HepG2 (cell line): ENCODE data around the gene MCEE. TPM values are rescaled to one million over a fixed set of nuclear protein-coding genes. Genes with fewer than 3 reads are reported as not detected.

Experiments used
- ATF7 ChIP-seq, 2 experiments: fragments of 450-650 bp in 1 of 2; sonication (generic) in 1 of 2; formaldehyde crosslinking in 1 of 2; IDR thresholded peaks; 2 replicates each; pipeline versions ENCODE4 v1.4.0 to v1.6.1; 2016 to 2020; ENCODE audit warnings: antibody characterized with exemption in 1 of 2, mild to moderate bottlenecking in 1 of 2, missing genetic modification reagents in 1 of 2
- ETV6 ChIP-seq: sonication (generic); formaldehyde crosslinking; conservative IDR thresholded peaks from 2 replicates; pipeline ENCODE4 v1.4.0; 2020; ENCODE audit warnings: missing genetic modification reagents
- KDM1A ChIP-seq: IDR thresholded peaks from 2 replicates; pipeline ENCODE4 v1.6.1; 2016; ENCODE audit warnings: missing compliant biosample characterization
- ZBTB38 ChIP-seq: sonication (generic); formaldehyde crosslinking; IDR thresholded peaks from 2 replicates; pipeline ENCODE4 v1.5.1; 2020; ENCODE audit warnings: mild to moderate bottlenecking, missing genetic modification reagents
- ZFP41 ChIP-seq: sonication (generic); formaldehyde crosslinking; IDR thresholded peaks from 2 replicates; pipeline ENCODE4 v1.4.0; 2020; ENCODE audit warnings: mild to moderate bottlenecking, missing genetic modification reagents, borderline replicate concordance
- ZFP82 ChIP-seq: sonication (generic); formaldehyde crosslinking; IDR thresholded peaks from 2 replicates; pipeline ENCODE4 v1.5.1; 2020; ENCODE audit warnings: mild to moderate bottlenecking, missing genetic modification reagents, borderline replicate concordance
- ZNF124 ChIP-seq: sonication (generic); formaldehyde crosslinking; IDR thresholded peaks from 2 replicates; pipeline ENCODE4 v1.4.0; 2020; ENCODE audit warnings: missing genetic modification reagents
- ZNF251 ChIP-seq: sonication (generic); formaldehyde crosslinking; IDR thresholded peaks from 2 replicates; pipeline ENCODE4 v1.9.0; 2021; ENCODE audit warnings: mild to moderate bottlenecking, missing genetic modification reagents
- ZNF274 ChIP-seq: sonication (generic); formaldehyde crosslinking; IDR thresholded peaks from 2 replicates; pipeline ENCODE4 v1.5.1; 2020; ENCODE audit warnings: mild to moderate bottlenecking, missing genetic modification reagents
- ZNF33B ChIP-seq: sonication (generic); formaldehyde crosslinking; IDR thresholded peaks from 2 replicates; pipeline ENCODE4 v1.5.1; 2020; ENCODE audit warnings: mild to moderate bottlenecking, missing genetic modification reagents
- ZNF34 ChIP-seq: sonication (generic); formaldehyde crosslinking; IDR thresholded peaks from 2 replicates; pipeline ENCODE4 v1.4.0; 2020; ENCODE audit warnings: mild to moderate bottlenecking, missing genetic modification reagents, borderline replicate concordance
- polyA plus RNA-seq, 8 experiments: library from polyadenylated mRNA; depleted of rRNA in 3 of 8; stranded (reverse) in 7 of 8; unstranded in 1 of 8; fragments of >200 nt; fragmentation: Illumina TruSeq in 4 of 8; extraction: Trizol in 4 of 8; gene quantifications; 2 replicates each; pipeline versions ENCODE4 v1.2.1 to v1.2.3, GENCODE V29; 2011 to 2016; ENCODE audit warnings: low read depth in 4 of 8, missing spikeins in 1 of 8, mixed read lengths in 1 of 8; ENCODE audit not compliant: insufficient read depth in 1 of 8
- total RNA-seq, 5 experiments: library from RNA; depleted of rRNA; stranded (reverse); fragments of >200 nt; fragmentation: Illumina TruSeq; extraction: Trizol; gene quantifications; 2 replicates each; pipeline ENCODE4 v1.2.3, GENCODE V29; 2016; ENCODE audit warnings: low read depth in 1 of 5
- TF ChIP-seq, protein P1 (sequence below): sonication (generic); formaldehyde crosslinking; IDR thresholded peaks from 2 replicates; pipeline ENCODE4 v1.5.0; 2020; ENCODE audit warnings: missing genetic modification reagents
- TF ChIP-seq, protein P2 (sequence below), 2 experiments: sonication (generic) in 1 of 2; formaldehyde crosslinking in 1 of 2; IDR thresholded peaks; 2 replicates each; pipeline versions ENCODE4 v1.4.0 to v1.6.1; 2016 to 2020; ENCODE audit warnings: borderline replicate concordance in 1 of 2, low read depth in 1 of 2, mild to moderate bottlenecking in 1 of 2, missing genetic modification reagents in 1 of 2
- TF ChIP-seq, protein P3 (sequence below): IDR thresholded peaks from 2 replicates; pipeline ENCODE4 v1.6.1; 2016; ENCODE audit warnings: missing compliant biosample characterization, missing genetic modification reagents, borderline replicate concordance
- TF ChIP-seq, protein P4 (sequence below): sonication (generic); formaldehyde crosslinking; IDR thresholded peaks from 2 replicates; pipeline ENCODE4 v1.8.1; 2023; ENCODE audit warnings: missing genetic modification reagents, inconsistent platforms, borderline replicate concordance
- TF ChIP-seq, protein P5 (sequence below): sonication (generic); formaldehyde crosslinking; IDR thresholded peaks from 2 replicates; pipeline ENCODE4 v1.8.0; 2023; ENCODE audit warnings: mild to moderate bottlenecking, missing genetic modification reagents
- TF ChIP-seq, protein P6 (sequence below): sonication (generic); formaldehyde crosslinking; IDR thresholded peaks from 2 replicates; pipeline ENCODE4 v1.5.1; 2020; ENCODE audit warnings: missing genetic modification reagents, mild to moderate bottlenecking, borderline replicate concordance

Gene MCEE
- total and polyA plus RNA-seq, 2 of the 13 experiments (the other 11 are each of a cell fraction or from before 2014, with no cell fraction given) = 32.0 to 66.9 TPM

DNA sequence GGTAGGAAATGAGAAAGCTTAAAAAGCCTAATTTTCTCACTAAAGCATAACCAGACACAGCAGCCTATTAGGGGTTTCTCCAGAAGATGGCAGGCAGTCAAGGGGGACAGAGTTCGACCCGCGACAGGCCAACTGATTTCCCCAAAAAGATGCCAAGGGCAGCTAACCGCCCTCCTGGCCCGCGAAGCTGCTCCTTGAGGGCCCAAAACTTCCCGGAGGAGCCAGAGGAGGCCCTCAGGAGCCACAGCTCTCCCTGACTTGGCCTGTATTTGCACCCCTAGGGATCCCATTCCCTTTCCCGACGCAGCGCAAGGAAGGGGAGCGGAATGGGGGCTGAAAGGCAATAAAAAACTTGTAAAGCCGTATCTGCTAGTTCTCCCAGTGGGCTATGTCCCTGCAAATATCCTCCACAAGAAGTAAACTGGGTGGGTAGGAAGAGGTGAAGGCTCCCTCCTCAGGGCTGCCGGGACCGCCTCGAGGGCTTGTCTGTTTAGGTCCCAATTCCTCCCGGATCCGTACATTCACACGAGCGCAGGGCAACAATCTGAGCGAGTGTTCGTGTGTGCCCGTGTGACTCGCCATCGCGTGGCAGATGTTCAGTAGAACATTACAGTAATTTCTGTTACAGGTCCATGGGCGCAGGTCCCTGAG, 62.3 kb downstream of the MCEE start (continued):
- no peak; the same call in none of the 2 replicates for TF ChIP-seq ZNF274
- 0 out of 2 replicates have a peak, but pooled peaks have one; percentile 44 for TF ChIP-seq ZFP82 (CRISPR knock-in tag)
- TF ChIP-seq, protein P1, sequence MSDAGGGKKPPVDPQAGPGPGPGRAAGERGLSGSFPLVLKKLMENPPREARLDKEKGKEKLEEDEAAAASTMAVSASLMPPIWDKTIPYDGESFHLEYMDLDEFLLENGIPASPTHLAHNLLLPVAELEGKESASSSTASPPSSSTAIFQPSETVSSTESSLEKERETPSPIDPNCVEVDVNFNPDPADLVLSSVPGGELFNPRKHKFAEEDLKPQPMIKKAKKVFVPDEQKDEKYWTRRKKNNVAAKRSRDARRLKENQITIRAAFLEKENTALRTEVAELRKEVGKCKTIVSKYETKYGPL = no peak
- TF ChIP-seq, protein P2, sequence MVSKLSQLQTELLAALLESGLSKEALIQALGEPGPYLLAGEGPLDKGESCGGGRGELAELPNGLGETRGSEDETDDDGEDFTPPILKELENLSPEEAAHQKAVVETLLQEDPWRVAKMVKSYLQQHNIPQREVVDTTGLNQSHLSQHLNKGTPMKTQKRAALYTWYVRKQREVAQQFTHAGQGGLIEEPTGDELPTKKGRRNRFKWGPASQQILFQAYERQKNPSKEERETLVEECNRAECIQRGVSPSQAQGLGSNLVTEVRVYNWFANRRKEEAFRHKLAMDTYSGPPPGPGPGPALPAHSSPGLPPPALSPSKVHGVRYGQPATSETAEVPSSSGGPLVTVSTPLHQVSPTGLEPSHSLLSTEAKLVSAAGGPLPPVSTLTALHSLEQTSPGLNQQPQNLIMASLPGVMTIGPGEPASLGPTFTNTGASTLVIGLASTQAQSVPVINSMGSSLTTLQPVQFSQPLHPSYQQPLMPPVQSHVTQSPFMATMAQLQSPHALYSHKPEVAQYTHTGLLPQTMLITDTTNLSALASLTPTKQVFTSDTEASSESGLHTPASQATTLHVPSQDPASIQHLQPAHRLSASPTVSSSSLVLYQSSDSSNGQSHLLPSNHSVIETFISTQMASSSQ (IDR thresholded peaks at IDR 0.05; ENCODE audit: low read depth) = no peak
- TF ChIP-seq, protein P2 (CRISPR knock-in tag; IDR thresholded peaks at IDR 0.05; ENCODE audit: borderline replicate concordance) = no peak
- peak; percentile 92 for TF ChIP-seq ZBTB38 (CRISPR knock-in tag)
- 0 out of 2 replicates have a peak, but pooled peaks have one; percentile 88 for TF ChIP-seq ZNF33B (CRISPR knock-in tag)
- TF ChIP-seq, protein P3, sequence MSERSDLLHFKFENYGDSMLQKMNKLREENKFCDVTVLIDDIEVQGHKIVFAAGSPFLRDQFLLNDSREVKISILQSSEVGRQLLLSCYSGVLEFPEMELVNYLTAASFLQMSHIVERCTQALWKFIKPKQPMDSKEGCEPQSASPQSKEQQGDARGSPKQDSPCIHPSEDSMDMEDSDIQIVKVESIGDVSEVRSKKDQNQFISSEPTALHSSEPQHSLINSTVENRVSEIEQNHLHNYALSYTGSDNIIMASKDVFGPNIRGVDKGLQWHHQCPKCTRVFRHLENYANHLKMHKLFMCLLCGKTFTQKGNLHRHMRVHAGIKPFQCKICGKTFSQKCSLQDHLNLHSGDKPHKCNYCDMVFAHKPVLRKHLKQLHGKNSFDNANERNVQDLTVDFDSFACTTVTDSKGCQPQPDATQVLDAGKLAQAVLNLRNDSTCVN = 0 out of 2 replicates have a peak, but pooled peaks have one; percentile 19
- TF ChIP-seq ZNF124 = 0 out of 2 replicates have a peak, but pooled peaks have one; percentile 14
- TF ChIP-seq ATF7 (IDR thresholded peaks at IDR 0.05) = no peak
- peak; percentile 71; the same call in 1 of the 2 replicates for TF ChIP-seq ATF7 (CRISPR knock-in tag; IDR thresholded peaks at IDR 0.05)
- 0 out of 2 replicates have a peak, but pooled peaks have one; percentile 69 for TF ChIP-seq ZFP41 (CRISPR knock-in tag)
- no peak for TF ChIP-seq KDM1A (CRISPR knock-in tag)
- TF ChIP-seq ZNF251 (CRISPR knock-in tag) = peak; percentile 91; the same call in 1 of the 2 replicates
- no peak; the same call in 1 of the 2 replicates for TF ChIP-seq ETV6 (CRISPR knock-in tag)
- no peak for TF ChIP-seq ZNF34 (CRISPR knock-in tag)
- TF ChIP-seq, protein P4, sequence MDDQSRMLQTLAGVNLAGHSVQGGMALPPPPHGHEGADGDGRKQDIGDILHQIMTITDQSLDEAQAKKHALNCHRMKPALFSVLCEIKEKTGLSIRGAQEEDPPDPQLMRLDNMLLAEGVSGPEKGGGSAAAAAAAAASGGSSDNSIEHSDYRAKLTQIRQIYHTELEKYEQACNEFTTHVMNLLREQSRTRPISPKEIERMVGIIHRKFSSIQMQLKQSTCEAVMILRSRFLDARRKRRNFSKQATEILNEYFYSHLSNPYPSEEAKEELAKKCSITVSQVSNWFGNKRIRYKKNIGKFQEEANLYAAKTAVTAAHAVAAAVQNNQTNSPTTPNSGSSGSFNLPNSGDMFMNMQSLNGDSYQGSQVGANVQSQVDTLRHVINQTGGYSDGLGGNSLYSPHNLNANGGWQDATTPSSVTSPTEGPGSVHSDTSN (CRISPR knock-in tag) = no peak
- TF ChIP-seq, protein P5, sequence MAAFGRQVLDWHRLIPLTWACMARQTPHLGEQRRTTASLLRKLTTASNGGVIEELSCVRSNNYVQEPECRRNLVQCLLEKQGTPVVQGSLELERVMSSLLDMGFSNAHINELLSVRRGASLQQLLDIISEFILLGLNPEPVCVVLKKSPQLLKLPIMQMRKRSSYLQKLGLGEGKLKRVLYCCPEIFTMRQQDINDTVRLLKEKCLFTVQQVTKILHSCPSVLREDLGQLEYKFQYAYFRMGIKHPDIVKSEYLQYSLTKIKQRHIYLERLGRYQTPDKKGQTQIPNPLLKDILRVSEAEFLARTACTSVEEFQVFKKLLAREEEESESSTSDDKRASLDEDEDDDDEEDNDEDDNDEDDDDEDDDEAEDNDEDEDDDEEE (CRISPR knock-in tag) = peak; percentile 87; the same call in 1 of the 2 replicates
- TF ChIP-seq, protein P6, sequence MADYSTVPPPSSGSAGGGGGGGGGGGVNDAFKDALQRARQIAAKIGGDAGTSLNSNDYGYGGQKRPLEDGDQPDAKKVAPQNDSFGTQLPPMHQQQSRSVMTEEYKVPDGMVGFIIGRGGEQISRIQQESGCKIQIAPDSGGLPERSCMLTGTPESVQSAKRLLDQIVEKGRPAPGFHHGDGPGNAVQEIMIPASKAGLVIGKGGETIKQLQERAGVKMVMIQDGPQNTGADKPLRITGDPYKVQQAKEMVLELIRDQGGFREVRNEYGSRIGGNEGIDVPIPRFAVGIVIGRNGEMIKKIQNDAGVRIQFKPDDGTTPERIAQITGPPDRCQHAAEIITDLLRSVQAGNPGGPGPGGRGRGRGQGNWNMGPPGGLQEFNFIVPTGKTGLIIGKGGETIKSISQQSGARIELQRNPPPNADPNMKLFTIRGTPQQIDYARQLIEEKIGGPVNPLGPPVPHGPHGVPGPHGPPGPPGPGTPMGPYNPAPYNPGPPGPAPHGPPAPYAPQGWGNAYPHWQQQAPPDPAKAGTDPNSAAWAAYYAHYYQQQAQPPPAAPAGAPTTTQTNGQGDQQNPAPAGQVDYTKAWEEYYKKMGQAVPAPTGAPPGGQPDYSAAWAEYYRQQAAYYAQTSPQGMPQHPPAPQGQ = 0 out of 2 replicates have a peak, but pooled peaks have one; percentile 18
